ENCODE results near the gene PTGDR. TPM values are rescaled to one million over a fixed set of nuclear protein-coding genes. Genes with fewer than 3 reads are reported as not detected.

Gene PTGDR
- total and polyA plus RNA-seq, 11 donors: 0.33 to 2.5 (median 0.88) TPM

DNA sequence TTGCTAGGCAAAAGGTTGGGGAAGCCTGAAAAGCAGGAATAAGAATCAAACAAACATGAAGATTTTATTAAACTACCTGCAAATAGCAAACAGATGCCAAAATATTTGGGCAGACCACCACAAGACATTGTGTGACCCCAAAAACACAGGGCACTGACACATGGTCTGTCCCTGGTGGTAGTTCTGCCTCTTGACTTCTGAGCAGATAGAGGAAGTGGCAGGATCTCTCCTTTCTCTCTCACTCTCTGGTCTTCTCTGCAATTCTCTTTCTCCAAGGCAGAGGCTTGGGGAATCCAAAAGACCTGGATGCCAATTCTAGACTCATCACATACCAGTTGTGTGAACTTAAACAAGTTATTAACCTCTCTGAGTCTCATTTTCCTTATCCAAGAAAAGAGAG is 4.3 kb upstream of the PTGDR start:
- H3K27me3 ChIP-seq: peaks cover 0 to 17% (median 5%) of the 10 kb centered on the region in 9 donors
- DNase-seq: no peak
- TF ChIP-seq, protein P1, sequence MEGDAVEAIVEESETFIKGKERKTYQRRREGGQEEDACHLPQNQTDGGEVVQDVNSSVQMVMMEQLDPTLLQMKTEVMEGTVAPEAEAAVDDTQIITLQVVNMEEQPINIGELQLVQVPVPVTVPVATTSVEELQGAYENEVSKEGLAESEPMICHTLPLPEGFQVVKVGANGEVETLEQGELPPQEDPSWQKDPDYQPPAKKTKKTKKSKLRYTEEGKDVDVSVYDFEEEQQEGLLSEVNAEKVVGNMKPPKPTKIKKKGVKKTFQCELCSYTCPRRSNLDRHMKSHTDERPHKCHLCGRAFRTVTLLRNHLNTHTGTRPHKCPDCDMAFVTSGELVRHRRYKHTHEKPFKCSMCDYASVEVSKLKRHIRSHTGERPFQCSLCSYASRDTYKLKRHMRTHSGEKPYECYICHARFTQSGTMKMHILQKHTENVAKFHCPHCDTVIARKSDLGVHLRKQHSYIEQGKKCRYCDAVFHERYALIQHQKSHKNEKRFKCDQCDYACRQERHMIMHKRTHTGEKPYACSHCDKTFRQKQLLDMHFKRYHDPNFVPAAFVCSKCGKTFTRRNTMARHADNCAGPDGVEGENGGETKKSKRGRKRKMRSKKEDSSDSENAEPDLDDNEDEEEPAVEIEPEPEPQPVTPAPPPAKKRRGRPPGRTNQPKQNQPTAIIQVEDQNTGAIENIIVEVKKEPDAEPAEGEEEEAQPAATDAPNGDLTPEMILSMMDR (IDR thresholded peaks at IDR 0.05): no peak
- no peak for TF ChIP-seq POLR2A (IDR thresholded peaks at IDR 0.05)
- H3K9me3 ChIP-seq: no peaks in the 10 kb centered on the region
- peaks cover 0 to 35% (median 9%) of the 10 kb centered on the region in 12 donors for H3K4me1 ChIP-seq
- H3K36me3 ChIP-seq: no peaks in the 10 kb centered on the region
- no peak overlapping the region for H3K27ac ChIP-seq
- H3K4me3 ChIP-seq: no peak overlapping the region
- no peak for ATAC-seq
- intact Hi-C loops (cut with DNase I): loop anchor here in 2 of 10 donors (10.0 kb wide), 2 partner anchors 118 to 268 kb away; no protein-coding TSS in a partner anchor

DNA sequence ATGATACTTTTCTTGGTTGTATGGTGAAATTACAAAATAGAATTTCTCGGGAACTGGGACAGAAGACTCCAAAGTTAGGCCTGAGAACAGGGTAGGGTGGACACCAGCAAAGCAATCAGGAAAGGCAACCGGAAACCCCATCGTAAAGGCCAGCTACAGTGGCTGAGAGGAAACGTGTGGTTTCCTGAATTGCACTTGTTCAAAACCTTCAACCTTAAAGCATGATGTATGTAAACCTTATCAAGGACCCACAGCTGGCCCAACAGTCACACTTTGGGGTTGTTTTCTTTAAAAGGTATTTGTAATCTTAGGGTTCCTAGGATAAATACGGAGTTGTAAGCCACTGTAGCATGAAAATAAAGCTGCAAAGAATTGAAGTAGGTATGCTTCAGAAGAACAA is 2.2 kb upstream of the PTGDR start:
- Histone ChIP-seq H3K4me1 (peaks cover 0 to 43% (median 18%) of the 10 kb centered on the region in 12 donors), H3K4me3 (no peak overlapping the region), H3K9me3 (no peaks in the 10 kb centered on the region), H3K27me3 (peaks cover 0 to 34% (median 9%) of the 10 kb centered on the region in 9 donors), H3K27ac (no peak overlapping the region), H3K36me3 (no peaks in the 10 kb centered on the region)
- intact Hi-C loops (cut with DNase I): loop anchor here in 2 of 10 donors (10.0 kb wide), 2 partner anchors 120 to 270 kb away; no protein-coding TSS in a partner anchor
- ATAC-seq (no peak), DNase-seq (no peak)
- 50 to 72% (median 64%) methylated on average over 5 of the region's 5 CpGs for WGBS, 4 donors
- TF ChIP-seq, protein P1 (IDR thresholded peaks at IDR 0.05): no peak
- TF ChIP-seq POLR2A (IDR thresholded peaks at IDR 0.05): no peak

DNA sequence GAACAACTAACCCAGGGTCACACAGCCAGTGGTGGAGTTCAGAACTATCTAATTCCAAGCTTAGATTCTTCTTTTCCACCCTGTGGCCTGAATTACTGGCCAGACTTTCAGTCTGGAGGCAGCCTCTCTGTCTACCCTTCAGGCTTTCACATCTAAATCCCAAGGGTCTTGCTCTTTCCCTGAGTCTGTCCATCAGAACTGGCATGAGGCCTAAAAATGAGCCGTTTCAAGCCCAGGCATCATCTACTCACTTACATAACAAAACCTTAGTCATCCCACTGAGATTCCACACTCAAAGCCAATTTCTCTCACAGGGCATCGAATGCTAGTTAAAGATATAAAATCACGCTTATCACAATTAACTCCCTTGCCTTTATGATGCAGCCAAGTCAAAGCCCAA is 1.3 kb upstream of the PTGDR start:
- Histone ChIP-seq H3K9me3 (no peaks in the 10 kb centered on the region), H3K27ac (peak overlapping the region in 2 of 12 donors; percentile 53 to 78), H3K4me1 (peaks cover 0 to 43% (median 18%) of the 10 kb centered on the region in 12 donors), H3K27me3 (peaks cover 0 to 38% (median 9%) of the 10 kb centered on the region in 9 donors), H3K4me3 (no peak overlapping the region), H3K36me3 (no peaks in the 10 kb centered on the region)
- DNase-seq: peak in 4 of 5 donors; percentile 40 to 58 (median 54)
- no peak for TF ChIP-seq POLR2A (IDR thresholded peaks at IDR 0.05)
- TF ChIP-seq, protein P1 (IDR thresholded peaks at IDR 0.05): no peak
- WGBS, 4 donors: 41 to 64% (median 44%) methylated on average over 3 of the region's 3 CpGs
- ATAC-seq: peak; percentile 25 to 81 (median 60)
- intact Hi-C loops (cut with DNase I): loop anchor here in 2 of 10 donors (10.0 kb wide), 2 partner anchors 121 to 271 kb away; no protein-coding TSS in a partner anchor

DNA sequence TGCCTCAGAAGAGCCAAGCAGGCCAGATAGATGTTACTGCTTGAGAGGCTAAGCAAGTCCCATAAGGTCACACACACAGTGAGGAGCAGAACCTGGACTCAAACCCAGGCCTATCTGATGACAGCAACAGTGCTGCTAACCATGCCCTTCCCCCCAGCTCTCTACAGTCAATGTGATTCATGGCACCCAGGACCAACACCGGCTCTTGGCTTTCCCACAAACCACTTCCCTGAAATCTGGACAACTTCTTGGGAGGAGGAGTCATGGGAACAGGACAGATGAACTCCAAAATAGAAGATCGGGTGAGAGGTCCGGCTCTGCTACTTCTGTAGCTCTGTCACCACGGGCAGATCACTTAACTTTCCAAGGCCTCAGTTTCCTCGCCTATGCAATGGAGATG is 716 bp upstream of the PTGDR start:
- DNase-seq (no peak), ATAC-seq (no peak)
- WGBS, 4 donors: 74 to 85% (median 84%) methylated on average over 5 of the region's 5 CpGs
- peaks cover 0 to 43% (median 18%) of the 10 kb centered on the region in 12 donors for H3K4me1 ChIP-seq
- H3K9me3 ChIP-seq: no peaks in the 10 kb centered on the region
- TF ChIP-seq POLR2A (IDR thresholded peaks at IDR 0.05): no peak
- TF ChIP-seq, protein P1 (IDR thresholded peaks at IDR 0.05): no peak
- no peaks in the 10 kb centered on the region for H3K36me3 ChIP-seq
- H3K27ac ChIP-seq: peak overlapping the region in 4 of 12 donors; percentile 53 to 78 (median 58)
- H3K4me3 ChIP-seq: peak overlapping the region in 6 of 12 donors; percentile 56 to 75 (median 62)
- intact Hi-C loops (cut with DNase I): loop anchor here in 2 of 10 donors (10.0 kb wide), 2 partner anchors 122 to 272 kb away; no protein-coding TSS in a partner anchor
- peaks cover 0 to 38% (median 9%) of the 10 kb centered on the region in 9 donors for H3K27me3 ChIP-seq

Measured in heart left ventricle (tissue), 16 donors.